Measurements from ENCODE around the gene H2BK1.

H2BK1 gene

GRCh38 chr7:151174246-151175046 is 35.8 kb downstream of the H2BK1 start:
- H3K4me3 ChIP-seq (replicated peaks; ENCODE audit: low read depth, low read length), result no peak overlapping the region
- no peak for TF ChIP-seq CTCF (IDR thresholded peaks at IDR 0.05; ENCODE audit: low read depth, low read length, missing control alignments)
- no peak for DNase-seq (ENCODE audit: extremely low read depth, low read depth)

- no peak for DNase-seq (ENCODE audit: extremely low read depth, low read depth)
- no peak overlapping the region for H3K4me3 ChIP-seq (replicated peaks; ENCODE audit: low read depth, low read length)
- no peak for TF ChIP-seq CTCF (IDR thresholded peaks at IDR 0.05; ENCODE audit: low read depth, low read length, missing control alignments)
These were observed 36.7 kb downstream of the H2BK1 start for GRCh38 chr7:151173386-151174245.

DNA sequence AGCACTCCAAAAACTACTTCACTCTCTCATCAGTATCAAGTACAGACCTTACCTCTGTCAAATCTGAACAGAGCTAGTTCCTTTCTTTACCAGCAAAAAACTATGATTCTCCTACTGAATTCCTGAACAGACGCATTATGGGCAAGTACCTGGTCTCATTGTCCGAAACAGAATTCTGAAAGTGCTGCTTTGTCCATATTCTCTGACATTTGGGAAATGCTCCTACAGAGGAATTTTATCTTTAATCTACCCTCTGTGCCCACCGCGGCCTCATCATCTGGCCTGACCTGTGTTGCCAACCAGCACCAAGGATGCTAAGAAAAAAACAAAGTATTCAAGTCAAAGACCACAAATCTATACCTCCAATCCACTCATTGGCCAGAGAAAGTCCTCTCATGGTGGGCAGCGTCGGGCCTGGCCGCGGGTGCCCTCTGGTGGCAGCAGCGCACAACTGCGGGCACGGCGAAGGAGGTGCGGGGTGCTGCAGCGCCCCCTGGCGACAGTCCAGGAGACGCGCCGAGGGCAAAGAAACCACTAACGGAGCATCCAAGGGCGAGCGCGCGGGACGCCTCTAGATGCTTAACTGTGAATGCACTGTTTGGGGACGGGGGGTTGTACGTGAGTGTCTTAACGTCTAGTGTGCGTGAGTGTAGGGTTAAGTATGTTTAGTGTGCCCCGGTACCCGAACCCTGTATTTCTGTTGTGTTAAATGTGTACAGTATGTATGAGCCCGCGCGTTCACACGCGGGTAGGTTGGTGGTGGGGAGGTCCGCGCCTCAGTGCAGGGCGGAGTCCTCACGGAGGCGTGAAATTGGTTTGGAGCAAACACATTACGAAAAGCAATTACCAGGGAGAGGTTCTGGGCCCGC is 37.8 kb downstream of the H2BK1 start:
- no peak overlapping the region for H3K4me3 ChIP-seq (replicated peaks; ENCODE audit: low read depth, low read length)
- TF ChIP-seq CTCF (IDR thresholded peaks at IDR 0.05; ENCODE audit: low read depth, low read length, missing control alignments), result peak; percentile 100
- DNase-seq (ENCODE audit: extremely low read depth, low read depth), result peak; percentile 7

- DNase-seq (ENCODE audit: extremely low read depth, low read depth), result no peak
- H3K4me3 ChIP-seq (replicated peaks; ENCODE audit: low read depth, low read length), result no peak overlapping the region
- TF ChIP-seq CTCF (IDR thresholded peaks at IDR 0.05; ENCODE audit: low read depth, low read length, missing control alignments), result no peak
These were observed 41.5 kb downstream of the H2BK1 start for GRCh38 chr7:151168787-151169162.

- peak; percentile 68 for TF ChIP-seq CTCF (IDR thresholded peaks at IDR 0.05; ENCODE audit: low read depth, low read length, missing control alignments)
- no peak for DNase-seq (ENCODE audit: extremely low read depth, low read depth)
- no peak overlapping the region for H3K4me3 ChIP-seq (replicated peaks; ENCODE audit: low read depth, low read length)
These were observed 42.1 kb downstream of the H2BK1 start for GRCh38 chr7:151168003-151168786.

Measured in HFF-Myc (cell line).